ENCODE results near the gene TCF7.

The TCF7 gene

DNA sequence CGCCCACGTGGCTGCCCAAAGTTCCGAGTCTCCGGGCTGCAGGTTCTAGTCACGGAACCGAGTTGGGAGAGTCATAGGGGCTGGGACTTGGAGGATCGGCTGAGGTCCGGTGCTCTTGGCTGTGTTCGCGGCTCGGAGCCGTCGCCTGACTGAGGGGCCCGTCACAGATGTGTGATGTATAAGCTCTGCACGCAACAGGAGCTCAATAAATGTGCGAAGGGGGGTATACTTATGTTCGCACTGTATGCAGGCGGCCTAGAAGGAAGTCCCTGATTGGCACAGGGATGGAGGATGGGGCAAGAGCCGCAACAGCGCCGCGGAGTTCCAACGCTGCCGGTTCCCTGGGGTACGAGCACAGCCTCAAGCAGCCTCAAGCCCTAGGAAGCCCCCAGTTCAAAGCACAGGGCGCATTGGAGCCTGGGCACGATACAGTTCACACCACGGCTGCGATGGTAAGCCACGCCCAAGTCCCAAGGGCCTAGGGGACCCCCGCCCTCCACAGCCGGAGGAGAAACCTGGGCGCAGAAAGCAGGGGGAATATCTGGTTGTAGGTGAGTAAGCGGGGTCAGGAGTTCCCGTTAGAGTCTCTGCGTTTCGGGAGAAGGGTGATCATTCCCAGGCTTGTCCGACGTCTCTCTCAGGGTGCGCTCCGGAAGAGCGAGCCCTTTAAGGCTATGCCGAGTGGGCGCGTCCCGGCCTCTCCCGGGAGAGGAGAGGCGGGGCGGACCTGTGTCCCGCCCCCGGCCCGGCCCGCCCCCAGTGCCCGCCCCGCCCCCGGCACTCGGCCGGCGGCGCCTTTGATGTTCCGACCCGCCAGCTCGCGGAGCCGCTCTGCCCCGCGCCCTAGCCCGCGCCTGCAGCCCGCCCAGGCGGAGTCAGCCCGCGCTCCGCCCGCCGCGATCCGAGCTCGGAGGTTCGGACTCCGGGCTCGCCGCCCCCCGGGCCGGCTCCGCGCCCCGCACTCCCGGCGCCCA lies at the start of gene TCF7:
Gene TCF7, plus strand, starts transcription at position 780 of the 974 bp plus-strand sequence. CDS start 226 bp downstream, outside the sequence.
- no peaks in the 10 kb centered on the region for H3K9me3 ChIP-seq (ENCODE audit: control insufficient read depth in 1 of 2, low read length in 2 of 2)
- H3K4me1 ChIP-seq (ENCODE audit: control insufficient read depth in 1 of 2, insufficient read depth in 2 of 2, low read length in 2 of 2): peaks cover 0 to 17% of the 10 kb centered on the region in 2 donors
- H3K27ac ChIP-seq (ENCODE audit: low read length): no peak within 1 kb of the TSS
- peaks cover 17% of the 10 kb centered on the region for H3K27me3 ChIP-seq (ENCODE audit: low read depth, low read length)
- peak within 1 kb of the TSS; percentile 75 to 83 for H3K4me3 ChIP-seq (ENCODE audit: low read depth in 1 of 2, low read length in 2 of 2)
- peaks cover 0 to 4% of the 10 kb centered on the region in 2 donors for H3K36me3 ChIP-seq (ENCODE audit: control insufficient read depth in 1 of 2, insufficient read depth in 2 of 2, low read length in 2 of 2)

DNA sequence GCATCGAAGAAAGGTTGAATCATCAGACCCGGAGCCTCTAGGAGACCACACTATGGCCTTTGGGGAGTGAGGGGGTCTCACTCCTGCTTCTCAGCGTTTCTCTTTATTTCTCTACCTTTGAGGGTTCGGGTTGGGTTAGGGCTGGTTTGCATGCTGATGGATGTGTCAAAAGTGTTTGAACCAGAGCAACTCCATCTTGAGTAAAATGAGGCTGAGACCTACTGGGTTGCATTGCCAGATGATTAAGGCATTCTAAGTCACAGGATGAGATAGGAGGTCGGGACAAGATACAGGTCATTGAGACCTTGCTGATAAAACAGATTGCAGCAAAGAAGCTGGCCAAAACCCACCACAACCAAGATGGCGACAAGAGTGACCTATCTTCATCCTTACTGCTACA lies 44.9 kb upstream of the TCF7 start:
- Histone ChIP-seq H3K4me1 (ENCODE audit: control insufficient read depth in 1 of 2, insufficient read depth in 2 of 2, low read length in 2 of 2) (peaks cover 3 to 9% of the 10 kb centered on the region in 2 donors), H3K27ac (ENCODE audit: low read length) (no peak overlapping the region), H3K9me3 (ENCODE audit: control insufficient read depth in 1 of 2, low read length in 2 of 2) (no peaks in the 10 kb centered on the region), H3K36me3 (ENCODE audit: control insufficient read depth in 1 of 2, insufficient read depth in 2 of 2, low read length in 2 of 2) (no peaks in the 10 kb centered on the region), H3K4me3 (ENCODE audit: low read depth in 1 of 2, low read length in 2 of 2) (no peak overlapping the region), H3K27me3 (ENCODE audit: low read depth, low read length) (peaks cover 10% of the 10 kb centered on the region)

DNA sequence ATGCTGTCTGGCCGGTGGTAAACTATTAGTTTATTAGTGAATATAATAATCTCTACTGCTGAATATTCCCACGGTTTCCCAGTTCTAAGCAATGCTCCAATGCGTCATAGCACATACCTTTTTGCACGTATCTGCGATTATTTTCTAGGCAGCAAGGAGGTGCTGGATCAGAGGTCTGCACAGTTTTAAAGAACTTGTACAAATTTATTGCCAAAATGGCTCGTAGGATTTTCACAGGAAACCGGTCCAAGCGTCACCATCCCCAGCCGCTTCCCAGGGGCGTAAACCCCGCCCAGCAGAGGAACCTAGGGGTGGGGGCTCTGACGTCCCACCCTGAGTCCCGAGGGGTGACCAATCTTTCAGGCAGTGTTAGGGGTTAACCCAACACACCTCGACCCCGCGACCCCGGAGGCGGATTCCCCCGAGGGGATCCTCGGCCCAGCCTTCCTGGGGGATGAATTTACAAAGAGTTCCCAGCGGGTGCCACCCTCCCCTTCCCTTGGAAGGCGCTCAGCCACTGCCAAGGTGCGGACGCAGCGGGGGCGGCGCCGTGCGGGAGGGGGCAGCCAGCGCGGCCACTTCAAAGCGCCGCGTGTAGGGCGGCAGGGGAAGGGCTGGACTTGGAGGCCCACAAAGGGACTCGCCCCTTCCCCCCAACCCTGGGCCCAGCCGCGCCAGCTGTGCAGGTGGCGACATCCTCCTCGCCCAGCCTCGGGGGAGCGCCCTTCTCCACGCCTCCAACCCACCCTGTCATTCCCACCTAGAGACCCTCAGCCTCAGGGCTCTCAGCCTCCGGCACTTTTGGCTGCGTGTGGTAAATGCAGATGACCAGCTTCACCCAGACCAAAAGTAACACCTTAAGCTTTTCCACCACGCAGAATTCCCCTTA lies 43.5 kb upstream of the TCF7 start:
- no peaks in the 10 kb centered on the region for H3K36me3 ChIP-seq (ENCODE audit: control insufficient read depth in 1 of 2, insufficient read depth in 2 of 2, low read length in 2 of 2)
- peaks cover 3 to 9% of the 10 kb centered on the region in 2 donors for H3K4me1 ChIP-seq (ENCODE audit: control insufficient read depth in 1 of 2, insufficient read depth in 2 of 2, low read length in 2 of 2)
- H3K4me3 ChIP-seq (ENCODE audit: low read depth in 1 of 2, low read length in 2 of 2): peak overlapping the region; percentile 46 to 53
- H3K9me3 ChIP-seq (ENCODE audit: control insufficient read depth in 1 of 2, low read length in 2 of 2): no peaks in the 10 kb centered on the region
- H3K27me3 ChIP-seq (ENCODE audit: low read depth, low read length): peaks cover 10% of the 10 kb centered on the region
- no peak overlapping the region for H3K27ac ChIP-seq (ENCODE audit: low read length)

DNA sequence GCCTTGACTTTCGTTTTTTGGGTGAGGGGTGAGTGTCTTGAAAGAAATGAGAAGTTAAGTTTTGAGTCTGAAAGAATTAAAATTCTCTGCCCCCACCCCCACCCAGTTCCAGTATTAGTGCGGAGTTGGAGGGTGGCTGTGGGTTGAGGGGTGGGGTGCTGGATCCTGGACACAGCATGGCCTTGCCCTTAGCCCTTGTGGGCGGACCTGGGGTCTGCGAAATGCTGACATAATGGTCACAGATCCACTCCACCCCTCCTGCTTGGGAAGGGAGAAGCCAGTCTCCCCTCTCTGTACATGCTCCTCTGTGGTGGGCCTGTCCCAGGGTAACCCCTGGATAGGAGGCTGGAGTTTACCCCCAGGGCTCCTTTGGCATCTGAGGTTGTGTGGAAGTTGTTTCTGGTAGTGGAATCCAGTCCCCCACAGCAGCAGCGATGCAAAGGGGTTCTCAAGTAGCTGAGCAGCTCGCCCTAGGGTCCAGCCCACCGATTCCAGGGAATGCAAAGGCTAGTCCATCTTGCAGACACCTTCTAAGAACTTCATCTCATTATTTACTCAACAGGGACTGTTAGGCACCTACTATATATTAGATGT lies 42.8 kb upstream of the TCF7 start:
- no peaks in the 10 kb centered on the region for H3K36me3 ChIP-seq (ENCODE audit: control insufficient read depth in 1 of 2, insufficient read depth in 2 of 2, low read length in 2 of 2)
- H3K27ac ChIP-seq (ENCODE audit: low read length): no peak overlapping the region
- H3K27me3 ChIP-seq (ENCODE audit: low read depth, low read length): peaks cover 10% of the 10 kb centered on the region
- H3K9me3 ChIP-seq (ENCODE audit: control insufficient read depth in 1 of 2, low read length in 2 of 2): no peaks in the 10 kb centered on the region
- H3K4me1 ChIP-seq (ENCODE audit: control insufficient read depth in 1 of 2, insufficient read depth in 2 of 2, low read length in 2 of 2): peaks cover 3 to 9% of the 10 kb centered on the region in 2 donors
- peak overlapping the region in 1 of 2 donors; percentile 53 for H3K4me3 ChIP-seq (ENCODE audit: low read depth in 1 of 2, low read length in 2 of 2)

- H3K27ac ChIP-seq (ENCODE audit: low read length): no peak overlapping the region
- H3K4me1 ChIP-seq (ENCODE audit: control insufficient read depth in 1 of 2, insufficient read depth in 2 of 2, low read length in 2 of 2): peaks cover 3 to 9% of the 10 kb centered on the region in 2 donors
- no peaks in the 10 kb centered on the region for H3K36me3 ChIP-seq (ENCODE audit: control insufficient read depth in 1 of 2, insufficient read depth in 2 of 2, low read length in 2 of 2)
- no peak overlapping the region for H3K4me3 ChIP-seq (ENCODE audit: low read depth in 1 of 2, low read length in 2 of 2)
- H3K9me3 ChIP-seq (ENCODE audit: control insufficient read depth in 1 of 2, low read length in 2 of 2): no peaks in the 10 kb centered on the region
- H3K27me3 ChIP-seq (ENCODE audit: low read depth, low read length): peaks cover 10% of the 10 kb centered on the region
Measured at GRCh38 chr5:134072471-134073210, 41.8 kb upstream of the TCF7 start.

DNA sequence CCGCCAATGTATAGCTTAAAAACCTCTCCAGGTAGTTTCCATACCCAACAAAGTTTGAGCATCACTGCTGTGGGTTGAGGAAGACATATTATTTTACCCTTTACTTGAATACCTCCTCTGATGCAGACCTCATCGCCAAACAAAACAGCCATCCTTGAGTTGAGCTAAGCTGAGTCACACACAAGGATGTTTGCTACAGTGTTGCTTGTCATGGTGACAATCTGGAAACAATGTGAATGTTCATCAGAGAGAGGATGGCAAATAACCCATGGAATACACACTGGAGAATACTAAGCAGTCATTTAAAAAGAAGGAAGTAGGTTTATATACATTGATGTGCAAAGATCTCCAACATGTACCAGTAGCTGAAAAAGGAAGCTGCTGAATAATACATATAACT lies 41.1 kb upstream of the TCF7 start:
- H3K36me3 ChIP-seq (ENCODE audit: control insufficient read depth in 1 of 2, insufficient read depth in 2 of 2, low read length in 2 of 2): no peaks in the 10 kb centered on the region
- H3K9me3 ChIP-seq (ENCODE audit: control insufficient read depth in 1 of 2, low read length in 2 of 2): no peaks in the 10 kb centered on the region
- no peak overlapping the region for H3K4me3 ChIP-seq (ENCODE audit: low read depth in 1 of 2, low read length in 2 of 2)
- peaks cover 10% of the 10 kb centered on the region for H3K27me3 ChIP-seq (ENCODE audit: low read depth, low read length)
- no peak overlapping the region for H3K27ac ChIP-seq (ENCODE audit: low read length)
- H3K4me1 ChIP-seq (ENCODE audit: control insufficient read depth in 1 of 2, insufficient read depth in 2 of 2, low read length in 2 of 2): peaks cover 3 to 9% of the 10 kb centered on the region in 2 donors

GRCh38 chr5:134075102-134075501 lies 39.4 kb upstream of the TCF7 start:
- Histone ChIP-seq H3K36me3 (ENCODE audit: control insufficient read depth in 1 of 2, insufficient read depth in 2 of 2, low read length in 2 of 2) (no peaks in the 10 kb centered on the region), H3K4me3 (ENCODE audit: low read depth in 1 of 2, low read length in 2 of 2) (no peak overlapping the region), H3K4me1 (ENCODE audit: control insufficient read depth in 1 of 2, insufficient read depth in 2 of 2, low read length in 2 of 2) (peaks cover 3 to 9% of the 10 kb centered on the region in 2 donors), H3K27ac (ENCODE audit: low read length) (no peak overlapping the region), H3K9me3 (ENCODE audit: control insufficient read depth in 1 of 2, low read length in 2 of 2) (no peaks in the 10 kb centered on the region), H3K27me3 (ENCODE audit: low read depth, low read length) (peaks cover 10% of the 10 kb centered on the region)

GRCh38 chr5:134077926-134078580 lies 36.4 kb upstream of the TCF7 start:
- Histone ChIP-seq H3K36me3 (ENCODE audit: control insufficient read depth in 1 of 2, insufficient read depth in 2 of 2, low read length in 2 of 2) (no peaks in the 10 kb centered on the region), H3K27me3 (ENCODE audit: low read depth, low read length) (no peaks in the 10 kb centered on the region), H3K27ac (ENCODE audit: low read length) (no peak overlapping the region), H3K4me3 (ENCODE audit: low read depth in 1 of 2, low read length in 2 of 2) (no peak overlapping the region), H3K9me3 (ENCODE audit: control insufficient read depth in 1 of 2, low read length in 2 of 2) (no peaks in the 10 kb centered on the region), H3K4me1 (ENCODE audit: control insufficient read depth in 1 of 2, insufficient read depth in 2 of 2, low read length in 2 of 2) (no peaks in the 10 kb centered on the region)

DNA sequence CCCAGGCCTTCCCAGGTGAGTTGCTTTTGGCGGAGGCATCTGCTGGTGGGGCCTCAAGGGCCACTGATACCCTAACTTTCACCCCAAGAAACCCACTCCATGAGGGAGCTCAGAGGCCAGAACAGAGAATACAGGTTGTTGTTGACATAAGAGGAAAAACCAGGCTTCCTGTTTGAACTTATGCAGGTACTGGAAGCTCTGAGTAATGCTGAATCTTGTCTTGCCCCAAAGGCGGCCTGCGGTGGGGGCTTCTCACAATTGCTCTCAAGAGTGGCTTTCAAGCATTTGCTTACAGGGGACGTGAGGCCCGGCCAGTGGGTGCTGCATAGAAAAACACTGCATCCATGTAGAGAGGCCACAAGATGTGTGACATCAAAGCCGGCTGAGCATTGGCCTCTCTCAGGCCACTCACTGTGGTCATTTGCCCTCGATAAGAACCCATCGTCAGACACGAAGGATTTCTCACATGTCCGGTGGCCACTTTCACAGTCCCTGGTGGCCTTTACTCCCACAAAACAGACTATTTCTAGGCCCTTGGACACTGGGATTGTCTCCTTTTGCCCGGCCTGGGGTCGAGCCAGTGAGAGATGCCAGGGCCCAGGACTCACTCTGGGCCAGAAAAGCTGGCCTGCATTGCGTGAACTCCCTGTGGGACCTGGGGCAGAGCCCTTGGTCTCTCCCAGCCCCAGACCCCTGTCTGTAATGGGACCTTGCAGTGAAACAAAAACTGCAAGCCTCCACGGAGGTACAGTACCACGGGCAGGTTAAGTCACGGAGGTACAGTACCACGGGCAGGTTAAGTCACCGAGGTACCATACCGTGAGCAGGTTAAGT lies 34.5 kb upstream of the TCF7 start:
- no peaks in the 10 kb centered on the region for H3K27me3 ChIP-seq (ENCODE audit: low read depth, low read length)
- H3K4me1 ChIP-seq (ENCODE audit: control insufficient read depth in 1 of 2, insufficient read depth in 2 of 2, low read length in 2 of 2): no peaks in the 10 kb centered on the region
- no peaks in the 10 kb centered on the region for H3K9me3 ChIP-seq (ENCODE audit: control insufficient read depth in 1 of 2, low read length in 2 of 2)
- no peaks in the 10 kb centered on the region for H3K36me3 ChIP-seq (ENCODE audit: control insufficient read depth in 1 of 2, insufficient read depth in 2 of 2, low read length in 2 of 2)
- H3K4me3 ChIP-seq (ENCODE audit: low read depth in 1 of 2, low read length in 2 of 2): no peak overlapping the region
- H3K27ac ChIP-seq (ENCODE audit: low read length): no peak overlapping the region
